Stimulated activated CD8-positive, alpha-beta memory T cell treated with anti-CD3 and anti-CD28 coated beads, Interleukin-7, amount 100 ng/mL, for 4 hours (primary cell): Measurements from ENCODE around the gene GATB.

ENCODE experiments used
- DNase-seq, 2 donors: peaks; one replicate each; pipeline ENCODE4 v3.0.0-alpha.2; 2020; ENCODE audit warnings: low read depth in 2 of 2

The GATB gene

DNA sequence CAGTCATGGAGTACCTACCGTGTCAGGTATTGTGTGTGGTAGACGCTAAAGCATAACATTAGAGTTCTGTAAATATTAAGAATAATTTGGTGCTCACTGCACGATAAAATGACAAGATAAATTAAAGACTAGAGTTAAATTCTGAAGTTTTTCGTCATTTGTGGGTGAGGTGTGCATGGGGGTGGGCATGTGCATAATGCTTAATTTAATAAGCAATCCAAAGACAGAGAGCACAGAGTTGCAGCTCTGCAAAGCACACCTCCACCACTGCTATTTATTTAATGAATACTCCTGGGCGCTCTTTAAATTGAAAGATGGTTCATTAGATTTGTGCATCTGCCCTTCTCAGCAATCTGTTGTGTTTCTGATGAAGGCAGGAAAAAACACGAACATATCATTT lies 62.6 kb downstream of the GATB start:
- no peak for DNase-seq

DNA sequence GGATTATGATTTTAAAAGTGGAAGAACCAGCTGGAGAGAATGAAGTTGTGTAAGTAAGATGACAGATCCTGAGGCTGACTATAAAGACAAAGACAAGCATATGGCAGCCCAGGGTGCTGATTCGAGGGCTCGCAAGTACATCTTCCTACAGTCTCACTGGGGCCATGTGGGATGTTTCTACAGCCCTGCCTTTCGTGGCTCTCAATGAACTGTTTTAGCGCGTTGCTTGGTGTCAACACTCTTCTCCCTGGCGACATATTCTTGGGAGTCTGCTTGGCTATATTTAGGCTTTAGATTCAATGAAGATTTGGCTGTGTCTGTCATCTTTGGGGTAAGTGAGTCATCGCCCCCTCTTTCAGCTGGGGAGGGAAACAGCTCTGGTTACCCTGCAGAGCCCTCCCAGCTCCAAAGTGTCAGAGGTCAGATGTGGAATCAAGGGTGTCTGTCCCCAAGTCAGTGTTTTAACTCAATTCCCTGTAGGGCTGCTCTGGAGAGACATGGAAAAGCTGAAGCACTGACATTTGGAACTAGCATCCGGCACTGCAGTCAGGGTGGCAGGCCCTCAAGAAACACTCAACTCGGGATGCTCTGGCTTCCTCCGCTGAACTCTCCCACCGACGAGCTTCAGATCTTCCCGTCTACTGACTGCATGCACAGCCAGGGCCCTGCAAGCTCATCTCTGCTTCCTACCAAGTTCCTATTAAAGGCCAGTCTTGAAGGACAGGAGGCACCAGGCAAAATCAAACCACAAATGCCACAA lies 65.7 kb downstream of the GATB start:
- no peak for DNase-seq

DNA sequence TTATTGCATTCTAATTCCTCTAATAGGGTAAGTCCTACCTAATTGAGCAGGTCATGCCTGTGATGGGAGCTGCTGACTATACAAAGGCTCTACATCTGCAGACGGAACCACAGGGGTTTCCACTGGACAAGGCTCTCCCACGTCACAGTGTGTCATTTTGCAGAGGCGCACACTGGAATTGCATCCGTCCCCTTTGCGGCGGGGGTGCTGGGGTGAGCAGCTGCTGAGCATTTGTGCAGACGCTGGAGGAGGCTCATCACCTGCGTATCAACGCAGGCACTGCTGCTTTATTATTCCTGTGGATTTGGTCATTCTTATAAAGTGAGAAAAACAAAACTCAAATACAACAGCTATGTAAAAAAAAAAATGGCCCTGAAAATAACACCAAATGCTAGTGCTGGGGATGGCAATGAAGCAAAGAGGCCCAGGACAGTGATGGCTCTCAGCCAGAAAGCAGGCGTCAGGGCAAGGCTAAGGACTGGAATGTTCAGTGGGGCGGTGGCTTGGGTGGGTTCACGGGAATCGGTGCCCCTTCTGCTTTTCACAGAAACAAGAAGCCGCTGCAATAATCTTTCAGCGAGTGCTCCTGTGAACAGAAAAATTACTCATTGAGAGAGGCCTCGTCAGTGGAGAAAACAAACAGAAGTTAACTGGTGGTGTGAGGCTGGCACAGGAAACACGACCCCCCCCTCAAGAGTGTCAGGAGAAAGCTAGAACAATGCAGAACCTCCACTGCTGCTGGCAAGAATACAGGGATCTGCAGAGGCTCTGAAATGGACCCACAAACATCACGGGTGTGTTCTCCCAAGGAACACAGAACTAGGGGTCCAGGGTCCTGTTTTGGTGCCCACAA lies 67.8 kb downstream of the GATB start:
- DNase-seq: no peak

DNA sequence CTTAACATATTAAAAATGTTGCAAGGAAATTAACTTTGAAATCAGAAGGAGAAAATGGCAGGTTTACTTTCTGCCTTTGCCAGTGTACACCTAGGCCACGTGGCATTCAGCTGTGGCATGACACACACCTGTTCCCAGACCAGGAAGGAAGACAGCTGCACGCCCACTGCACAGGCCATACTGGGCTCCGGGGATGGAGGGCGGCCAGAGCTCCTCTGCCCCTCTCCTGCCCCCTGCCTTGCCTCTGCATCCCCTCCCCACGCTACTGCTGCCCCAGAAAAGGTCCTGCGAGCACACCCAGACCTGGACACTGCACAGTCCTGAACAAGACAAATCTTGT lies 68.4 kb downstream of the GATB start:
- no peak for DNase-seq

DNA sequence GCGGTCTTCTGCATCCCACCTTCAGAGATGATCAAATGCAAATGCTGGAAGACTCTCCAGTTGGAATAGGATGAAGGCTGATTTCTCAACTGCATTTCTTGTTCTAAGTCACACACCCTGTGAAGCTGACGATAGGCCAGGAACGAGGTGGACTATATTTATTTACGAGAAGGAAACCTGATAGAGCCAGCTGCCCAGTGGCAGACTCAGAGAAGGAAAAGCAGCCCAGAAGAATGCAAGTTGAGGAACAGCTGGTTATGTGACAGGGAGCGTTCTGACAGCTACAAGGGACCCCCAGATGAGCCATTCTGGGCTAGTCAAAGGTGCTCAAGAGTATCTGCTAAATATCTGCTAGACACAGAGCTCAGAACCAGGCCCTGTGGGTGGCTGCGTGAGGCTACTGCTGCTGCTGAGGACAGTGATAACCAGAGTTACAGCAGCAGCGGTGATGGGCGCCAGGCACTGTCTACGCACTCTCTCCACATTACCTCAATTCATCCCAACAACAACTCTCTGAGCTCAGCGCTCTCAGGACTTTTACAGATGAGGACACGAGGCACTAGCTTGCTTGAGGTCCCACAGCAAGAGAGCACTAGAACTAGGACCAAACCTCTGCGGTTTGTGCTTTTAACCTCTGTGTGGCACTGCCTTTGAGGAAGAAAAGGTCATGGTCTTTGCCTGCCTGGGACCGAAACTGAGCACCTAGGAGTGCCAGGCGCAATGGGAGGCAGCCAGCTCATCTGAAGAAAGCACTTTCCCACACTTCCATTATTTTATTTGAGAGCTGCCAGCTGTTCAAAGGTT lies 69.0 kb downstream of the GATB start:
- DNase-seq: no peak

DNA sequence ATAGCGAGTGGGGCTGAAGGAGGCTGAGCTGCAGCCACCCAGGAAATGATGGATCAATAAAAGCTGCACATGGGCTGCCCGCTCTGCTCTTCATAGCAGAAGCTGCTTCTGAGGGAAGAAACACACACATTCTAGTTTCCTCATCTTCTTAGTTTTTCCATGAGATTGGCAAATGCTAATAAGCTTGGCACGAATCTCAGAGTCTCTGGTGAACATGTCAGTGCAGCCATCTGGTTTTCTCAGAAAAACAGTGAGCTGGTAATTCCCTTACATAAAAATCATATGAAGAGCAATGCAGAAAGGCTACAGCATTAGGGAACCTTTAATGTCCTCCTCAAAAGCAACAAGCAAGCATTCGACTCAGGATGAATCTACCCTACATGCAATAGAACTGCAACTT lies 69.9 kb downstream of the GATB start:
- no peak for DNase-seq

DNA sequence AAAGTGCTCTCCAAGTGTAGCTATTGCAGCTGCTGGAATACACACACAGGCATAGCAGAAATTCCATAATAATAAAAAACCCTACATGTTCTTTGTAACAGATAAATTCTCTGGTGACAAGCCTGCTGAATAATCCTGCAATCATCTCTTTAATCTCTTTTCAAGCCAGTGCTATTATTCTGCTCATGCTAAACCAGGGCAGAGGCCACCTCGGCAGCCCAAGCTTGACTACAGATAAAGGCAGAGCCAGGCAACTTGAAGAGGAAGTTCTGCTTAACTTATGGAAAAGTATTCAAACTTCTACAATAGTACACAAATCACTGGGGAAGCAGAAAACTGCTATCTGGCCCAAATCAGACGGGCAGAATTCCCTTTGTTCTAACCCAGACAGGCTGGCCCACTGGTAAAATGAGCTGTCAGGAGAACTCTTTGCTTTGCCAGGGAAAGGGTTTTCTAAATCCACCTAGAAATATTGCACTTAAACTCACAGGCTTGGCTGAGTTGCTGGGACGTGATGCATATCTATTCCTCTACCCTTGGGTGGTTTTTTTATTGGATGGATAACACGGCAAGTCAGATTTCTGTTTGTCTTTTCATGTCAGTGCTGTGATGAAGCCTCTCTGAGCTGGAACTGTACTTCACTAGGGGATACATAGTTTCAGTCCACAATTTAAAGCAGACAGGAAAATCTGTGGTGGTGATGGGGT lies 70.5 kb downstream of the GATB start:
- no peak for DNase-seq

DNA sequence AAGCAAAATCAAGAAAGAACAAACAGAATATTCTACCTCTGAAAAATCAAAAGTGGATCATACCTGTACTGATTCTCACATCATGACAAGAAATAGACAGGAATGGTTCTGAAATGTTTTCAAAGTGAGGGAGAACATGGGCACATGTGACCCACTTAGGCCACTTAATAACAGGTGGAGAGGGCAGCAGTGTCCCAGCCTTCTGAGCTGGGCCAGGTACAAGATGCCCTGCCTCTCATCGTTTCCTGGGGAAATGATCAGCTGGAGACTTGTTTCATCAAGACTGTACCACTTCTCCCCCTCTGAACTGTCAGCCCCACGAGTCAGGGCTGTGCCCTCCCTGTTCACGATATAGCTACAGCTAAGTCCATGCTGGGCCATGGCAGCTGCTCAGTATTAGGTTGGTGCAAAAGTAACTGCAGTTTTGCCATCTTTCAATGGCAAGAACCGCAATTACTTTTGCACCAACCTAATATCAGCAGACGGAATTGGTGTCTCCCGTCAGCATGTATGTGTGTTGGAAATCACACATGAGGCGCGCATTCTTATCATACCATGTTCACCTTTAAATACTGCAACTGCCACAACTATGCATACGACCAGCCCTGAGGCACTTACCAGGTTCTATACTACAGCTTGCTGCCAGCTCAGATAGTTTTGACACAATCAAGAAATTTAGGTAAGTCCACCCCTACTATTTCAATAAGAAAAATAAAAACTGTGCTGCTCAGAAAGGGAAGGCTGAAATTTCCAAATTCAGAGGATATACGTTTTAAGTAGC lies 71.4 kb downstream of the GATB start:
- no peak for DNase-seq

DNA sequence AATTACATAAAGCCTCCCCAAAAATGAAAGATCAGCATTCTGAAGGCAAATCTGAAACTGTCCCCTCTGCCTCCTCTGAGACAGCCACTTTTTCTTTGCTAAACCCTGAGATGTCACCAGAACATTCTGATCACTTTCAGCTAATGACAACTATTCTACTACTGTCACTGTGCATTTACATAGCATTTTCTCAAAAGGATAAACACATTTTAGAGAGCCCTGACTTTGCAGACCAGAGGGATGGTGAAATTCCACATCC lies 72.1 kb downstream of the GATB start:
- no peak for DNase-seq

DNA sequence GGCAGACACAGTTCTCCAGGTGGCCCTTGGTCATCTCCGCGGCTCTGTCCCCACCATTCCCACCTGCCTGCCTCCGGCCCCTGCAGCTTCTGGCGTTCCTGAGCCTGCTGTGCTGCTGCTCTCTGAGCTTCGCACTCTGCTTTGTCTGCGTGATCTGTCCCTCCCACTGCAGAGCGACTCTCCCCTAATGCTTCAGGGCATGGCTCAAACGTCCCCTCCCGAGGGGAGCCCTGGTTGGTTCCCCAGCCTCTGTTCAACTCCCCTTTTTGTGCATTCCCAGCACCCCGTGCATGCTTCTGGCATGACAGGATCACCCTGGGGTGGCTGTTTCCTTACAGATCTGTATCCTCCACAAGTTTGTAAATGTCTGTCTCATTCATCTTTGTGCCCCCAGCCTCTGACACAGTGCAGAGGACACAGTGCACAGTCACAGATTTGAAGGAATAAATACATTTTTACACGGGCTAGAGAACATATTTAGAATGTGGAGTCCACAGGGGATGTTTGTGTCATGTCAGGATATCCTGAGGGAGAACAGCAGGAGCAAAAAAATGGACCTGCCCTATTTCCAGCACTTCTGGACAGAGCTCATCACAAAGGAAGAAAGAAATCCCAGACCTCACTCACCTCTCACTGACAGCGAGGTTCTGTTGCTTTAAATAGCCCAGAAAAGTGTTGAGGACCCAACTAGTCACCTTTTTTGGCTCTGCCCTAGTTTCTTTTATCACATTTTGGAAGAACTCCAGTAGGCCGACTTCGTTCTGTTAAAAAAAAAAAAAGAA lies 72.6 kb downstream of the GATB start:
- no peak for DNase-seq

DNA sequence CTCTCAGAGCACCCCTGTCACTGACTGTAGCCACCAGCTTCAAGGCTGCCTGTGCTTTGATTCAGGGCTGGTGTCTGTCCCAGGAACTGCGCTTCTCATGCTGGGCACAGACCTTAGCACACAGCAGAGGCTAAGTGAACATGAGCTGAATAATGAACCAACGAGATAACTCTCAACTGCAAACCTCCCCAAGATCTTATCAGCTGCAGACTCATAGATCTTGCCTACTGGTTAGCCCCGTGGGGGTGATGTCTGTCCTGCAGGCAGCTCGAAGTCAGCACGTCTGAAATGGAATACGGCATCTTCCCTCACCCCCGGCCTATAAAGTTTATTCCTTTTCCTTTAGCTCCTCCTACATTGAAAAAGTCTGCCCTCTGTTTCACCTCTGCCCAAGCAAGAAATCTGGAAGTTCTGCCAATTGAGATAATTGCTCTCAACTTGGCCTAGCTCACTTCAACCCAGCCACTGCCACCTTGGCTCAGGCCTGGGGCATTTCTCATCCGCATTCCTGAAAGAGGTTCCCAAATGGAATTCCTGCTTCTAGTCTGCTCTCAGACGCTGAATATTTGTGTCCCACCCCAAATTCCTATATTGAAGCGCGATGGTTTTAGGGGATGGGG lies 73.7 kb downstream of the GATB start:
- no peak for DNase-seq

DNA sequence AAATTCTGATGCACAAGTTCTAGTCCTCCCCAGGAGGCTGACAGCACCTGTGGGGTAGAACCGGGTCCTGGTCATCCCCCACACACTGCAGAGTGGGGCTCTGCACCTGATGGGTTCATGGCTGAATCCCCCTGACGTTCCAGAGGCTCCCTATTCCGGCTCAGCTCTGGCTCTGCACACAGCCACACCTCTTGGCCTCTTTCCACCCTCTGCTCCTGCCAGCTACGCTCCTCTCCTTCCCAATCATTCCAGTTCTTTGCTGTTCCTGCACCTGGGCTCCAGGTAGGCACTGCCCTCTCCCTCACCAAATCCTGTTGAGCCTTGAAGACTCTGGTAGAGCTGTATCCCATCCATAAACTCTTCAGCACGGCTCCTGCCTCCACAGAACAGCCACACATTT lies 75.5 kb downstream of the GATB start:
- no peak for DNase-seq

DNA sequence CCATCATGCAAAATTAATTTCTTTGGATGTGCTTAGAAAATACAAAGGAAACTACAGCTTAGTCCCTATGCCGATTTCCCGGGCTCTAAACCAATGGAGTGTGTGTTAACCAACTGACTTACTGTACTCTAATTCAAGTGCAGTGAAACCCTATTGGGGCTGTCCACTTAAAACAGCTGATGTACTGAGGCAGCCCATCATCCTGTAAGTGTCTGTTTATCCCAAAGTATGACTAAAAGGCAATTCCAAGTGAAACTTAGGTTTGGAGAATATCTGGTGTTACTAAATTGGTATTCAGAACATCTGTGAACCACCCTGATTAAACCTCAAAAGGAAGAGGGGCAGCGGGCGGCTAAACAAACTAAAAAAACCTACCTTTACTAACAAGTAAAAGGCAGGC lies 79.7 kb downstream of the GATB start:
- DNase-seq: no peak

DNA sequence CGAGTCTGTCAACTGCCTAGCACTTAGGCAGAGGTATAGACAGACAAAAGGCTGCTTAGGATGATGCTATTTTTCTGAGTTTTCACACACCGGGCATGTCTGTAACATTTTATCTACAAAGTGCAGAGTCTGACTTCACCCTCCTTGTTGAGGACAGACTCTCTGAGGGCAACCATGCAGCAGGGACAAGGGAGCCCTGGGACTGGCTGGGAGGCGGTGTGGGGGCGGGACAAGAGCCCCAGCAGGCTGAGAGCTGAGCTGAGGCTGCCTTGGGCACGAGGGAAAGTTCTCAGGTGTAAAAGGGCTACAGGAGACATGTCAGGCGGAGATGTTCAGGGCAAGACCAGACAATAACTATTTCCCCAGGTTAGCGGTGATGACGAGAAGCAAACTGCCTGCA lies 81.6 kb downstream of the GATB start:
- DNase-seq: no peak

DNA sequence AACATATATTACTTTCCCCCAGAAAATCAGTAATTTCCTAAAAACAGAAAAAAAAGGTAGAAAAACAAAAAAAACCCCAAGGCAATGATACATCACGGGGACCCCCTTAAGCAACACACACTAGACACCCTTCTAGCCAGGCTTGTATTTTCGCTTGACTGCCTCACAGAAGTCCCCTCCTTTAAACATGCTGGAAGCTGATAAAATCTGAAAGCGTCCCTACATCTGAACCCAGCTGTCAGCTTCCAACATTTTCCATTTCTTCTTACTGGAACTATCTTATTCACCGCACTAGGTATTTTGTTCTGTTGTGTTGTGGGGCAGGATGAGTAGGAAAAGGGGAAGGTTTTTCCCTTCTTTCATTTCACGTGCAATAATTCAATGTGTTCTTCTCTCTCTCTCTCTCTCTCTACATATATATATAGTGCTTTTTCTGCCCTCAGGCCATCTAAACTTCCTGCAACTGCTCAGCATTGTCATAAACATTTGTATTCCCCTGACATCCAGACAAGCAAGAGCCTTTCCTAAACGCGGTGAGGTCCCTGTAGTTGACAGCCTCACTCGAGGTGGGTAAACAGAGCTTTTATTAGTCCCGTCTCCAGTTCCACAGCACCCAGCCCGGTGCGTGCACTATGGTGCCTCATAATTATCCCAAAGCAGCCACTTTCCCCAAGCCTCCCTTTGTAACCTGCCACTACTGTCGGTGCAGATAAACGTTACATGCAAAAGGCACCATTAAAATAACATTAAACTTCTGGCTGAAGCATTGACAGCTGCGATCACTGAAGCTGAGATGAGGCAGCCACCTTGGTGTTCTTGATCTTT lies 82.5 kb downstream of the GATB start:
- DNase-seq: no peak

DNA sequence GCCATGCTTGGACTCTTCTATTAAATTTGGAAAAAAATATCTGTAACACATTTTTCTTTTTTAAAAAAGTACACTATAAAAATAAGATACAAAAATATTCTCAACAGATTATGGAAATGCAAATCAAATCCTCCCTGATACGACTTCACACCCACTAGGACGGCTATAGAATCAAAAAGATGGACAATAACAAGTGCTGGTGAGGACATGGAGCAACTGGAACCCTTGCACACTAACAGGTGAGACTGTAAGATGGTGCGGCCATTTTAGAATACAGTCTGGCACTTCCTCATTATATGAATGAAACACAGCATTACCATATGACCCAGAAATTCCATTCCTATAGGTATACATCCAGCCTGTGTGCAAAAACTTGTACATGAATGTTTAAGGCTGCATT lies 83.6 kb downstream of the GATB start:
- no peak for DNase-seq

DNA sequence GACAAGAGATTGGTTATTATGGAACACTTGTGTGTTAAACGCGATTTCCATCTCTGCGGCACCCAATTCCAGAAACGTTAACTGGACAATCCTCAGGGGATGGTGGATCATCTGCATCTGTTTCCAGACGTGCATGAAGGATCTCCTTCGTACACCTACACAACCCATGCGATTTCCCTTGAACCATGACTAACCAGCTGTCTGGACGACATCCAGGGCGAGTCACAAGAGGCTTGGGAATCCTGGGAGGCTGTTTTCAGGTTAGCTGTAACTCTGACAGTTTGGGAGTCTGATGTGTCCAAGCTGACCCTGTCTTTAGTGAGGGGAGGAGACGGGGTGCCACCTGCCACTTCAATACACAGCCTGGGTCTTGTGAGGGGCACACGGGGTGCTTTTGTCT lies 84.5 kb downstream of the GATB start:
- no peak for DNase-seq

DNA sequence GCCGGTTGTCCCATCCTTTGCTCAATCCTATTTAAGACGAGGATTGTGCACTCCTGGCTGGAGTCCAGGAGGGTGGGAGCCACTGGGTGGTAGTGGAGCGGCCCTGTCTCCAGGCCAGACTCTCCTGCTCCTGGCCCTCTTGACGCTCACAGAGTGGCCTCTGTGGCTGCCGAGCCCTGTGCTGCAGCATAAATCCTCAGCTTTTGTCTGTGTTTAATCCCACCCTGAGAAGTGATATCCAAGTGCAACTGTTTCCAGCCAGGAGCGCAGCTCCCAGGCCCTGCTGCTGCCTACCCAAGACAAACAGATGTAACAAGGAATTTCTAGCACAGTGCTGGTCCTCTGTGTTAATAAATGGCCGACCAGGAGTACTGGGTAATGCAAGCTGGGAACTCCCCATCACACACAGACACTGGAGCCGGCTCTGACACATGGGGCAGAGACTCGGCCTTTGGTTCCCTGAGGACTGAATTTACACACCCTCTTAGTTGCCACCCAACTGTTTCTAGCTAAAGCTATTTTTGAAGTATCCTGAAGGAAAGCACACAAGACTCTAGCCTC lies 85.3 kb downstream of the GATB start:
- DNase-seq: no peak

DNA sequence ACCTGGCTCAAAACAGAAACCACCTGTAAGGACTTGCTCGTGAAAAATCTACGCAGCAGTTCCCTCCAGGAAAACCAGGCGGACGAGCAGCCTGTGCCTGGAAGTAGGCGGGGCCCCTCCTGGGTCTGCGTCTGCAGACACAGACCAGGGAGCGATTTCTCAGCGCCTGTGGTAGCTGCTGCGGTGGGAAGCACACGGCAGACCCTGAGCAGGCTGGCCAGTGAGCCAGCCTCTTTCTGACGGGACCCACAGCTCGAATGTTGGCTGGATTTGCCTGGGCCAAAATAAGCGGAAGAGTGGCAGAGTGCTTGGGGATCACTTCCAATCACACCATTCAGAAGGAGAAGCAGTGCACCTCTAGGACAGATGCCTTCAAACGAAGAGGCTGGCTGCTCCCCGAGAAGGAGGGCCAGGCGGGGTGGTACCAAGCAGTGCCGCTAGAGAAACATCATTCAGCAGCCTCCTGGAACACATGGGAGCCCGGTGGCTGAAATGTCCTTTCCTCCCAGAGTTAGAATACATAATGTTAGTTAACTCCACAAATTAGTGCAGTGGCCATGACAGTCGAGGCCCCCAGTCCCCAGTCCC lies 85.9 kb downstream of the GATB start:
- DNase-seq: no peak
